Measurements from ENCODE around the gene NTRK3.

NTRK3 gene

GRCh38 chr15:88020806-88021205 lies 235.7 kb downstream of the NTRK3 start:
- no peak for DNase-seq

- no peak for DNase-seq
These were observed 236.9 kb downstream of the NTRK3 start for GRCh38 chr15:88019656-88020055.

DNA sequence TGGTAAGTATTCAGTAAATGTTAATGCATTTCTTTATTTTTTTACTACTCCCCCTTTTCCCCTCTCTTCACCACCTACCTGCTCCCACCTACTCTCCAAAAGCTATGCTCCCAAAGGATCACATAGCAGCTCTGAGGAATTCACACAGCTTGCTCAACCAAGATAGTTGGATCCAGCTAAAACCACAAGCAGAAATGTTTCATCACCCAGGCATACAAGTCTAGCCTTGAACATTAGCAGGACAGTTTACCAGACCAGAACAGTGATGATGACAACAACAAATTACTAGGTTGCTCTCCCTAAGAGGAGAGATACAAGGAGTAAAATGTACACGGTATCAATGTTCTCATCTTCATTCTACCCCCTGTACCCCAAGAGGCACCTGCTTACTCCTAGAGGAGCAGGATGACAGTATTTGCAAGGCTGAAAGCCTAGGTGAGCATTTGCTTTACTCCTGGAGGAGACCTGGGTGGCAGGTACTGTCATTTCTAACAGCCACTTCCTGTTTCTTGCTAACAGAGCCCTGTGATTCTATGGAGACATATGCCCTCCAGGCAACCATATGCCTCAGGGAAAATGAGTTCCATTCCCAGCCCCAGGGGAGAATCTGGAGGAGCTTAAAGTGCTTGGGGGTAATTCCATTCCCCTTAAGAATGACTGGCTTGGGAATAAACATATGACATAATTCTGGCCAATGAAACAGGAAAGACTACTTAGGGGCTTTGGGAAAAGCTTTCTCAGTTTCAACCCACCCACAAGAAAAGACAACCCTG lies 237.5 kb downstream of the NTRK3 start:
- DNase-seq, result no peak

DNA sequence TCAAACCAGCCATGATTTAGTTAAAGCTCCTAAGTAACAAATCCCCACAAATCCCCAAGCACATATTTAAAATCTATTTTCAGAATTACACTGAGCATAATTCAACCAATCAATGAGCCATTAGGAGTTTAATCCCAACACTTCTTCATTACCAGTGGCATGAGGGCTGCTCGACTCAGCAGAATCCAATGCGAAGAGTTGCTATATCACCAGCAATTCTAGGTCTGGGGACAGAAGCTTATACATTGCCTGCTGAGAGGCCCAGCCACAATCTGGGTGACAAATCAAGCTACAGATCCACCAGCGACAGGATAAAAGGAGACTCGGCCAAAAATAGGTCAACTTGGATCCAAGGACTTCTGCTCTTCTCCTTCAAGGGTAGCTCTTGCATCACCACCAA lies 238.8 kb downstream of the NTRK3 start:
- no peak for DNase-seq

DNA sequence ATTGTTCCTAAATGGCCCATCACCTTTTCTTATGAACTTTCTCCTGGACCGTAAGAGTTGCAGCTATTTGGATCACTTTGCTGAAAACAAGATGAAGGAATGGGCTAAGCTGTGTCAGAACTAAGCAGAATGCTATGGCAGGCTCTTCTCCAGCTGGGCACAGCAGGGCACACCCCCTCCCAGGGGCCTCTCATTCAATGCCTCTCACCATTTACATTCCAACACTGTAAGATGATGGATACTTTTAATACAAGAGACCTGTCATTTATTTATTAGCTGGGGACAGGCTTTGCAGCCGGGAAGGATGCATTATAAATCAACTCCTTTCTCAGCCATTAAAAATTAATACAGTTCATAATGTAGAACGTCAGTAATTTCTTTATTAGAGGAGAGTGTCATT lies 240.1 kb downstream of the NTRK3 start:
- no peak for DNase-seq

- DNase-seq, result peak in 1 of 2 experiments; percentile 20
These were observed 241.2 kb downstream of the NTRK3 start for GRCh38 chr15:88015228-88015860.

DNA sequence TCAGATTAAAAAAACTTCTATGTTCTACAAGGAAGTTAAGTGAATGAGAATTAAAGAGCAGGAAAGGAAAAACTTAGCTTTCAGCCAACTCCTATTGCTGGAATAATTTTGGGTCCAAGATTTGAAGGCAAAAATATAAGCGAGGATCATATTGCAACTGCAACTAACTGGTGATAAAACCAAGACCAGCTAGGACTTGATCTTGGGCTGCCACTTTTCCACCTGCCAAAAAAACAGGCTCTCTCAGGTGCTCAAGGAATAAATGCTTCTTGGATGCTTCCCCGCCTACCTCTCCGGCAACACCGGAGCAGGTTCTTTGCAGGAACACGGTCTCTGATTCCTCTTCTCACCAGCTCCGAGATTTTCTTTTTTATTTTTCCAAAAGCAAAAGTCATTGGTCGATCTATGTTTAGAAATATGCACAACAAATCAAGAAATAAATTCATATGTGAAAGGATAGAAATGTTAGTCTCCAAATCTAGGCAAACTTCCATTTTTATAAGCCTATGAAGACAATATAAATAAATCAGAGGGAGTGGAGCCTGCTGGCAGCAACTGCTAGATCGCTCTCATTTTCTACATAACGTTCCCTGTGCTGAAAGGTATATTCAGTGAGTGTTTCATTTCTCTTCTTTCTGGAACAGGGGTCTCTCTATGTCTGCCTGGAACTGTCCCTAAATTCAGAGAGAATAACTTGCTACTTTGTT lies 241.9 kb downstream of the NTRK3 start:
- DNase-seq, result no peak

DNA sequence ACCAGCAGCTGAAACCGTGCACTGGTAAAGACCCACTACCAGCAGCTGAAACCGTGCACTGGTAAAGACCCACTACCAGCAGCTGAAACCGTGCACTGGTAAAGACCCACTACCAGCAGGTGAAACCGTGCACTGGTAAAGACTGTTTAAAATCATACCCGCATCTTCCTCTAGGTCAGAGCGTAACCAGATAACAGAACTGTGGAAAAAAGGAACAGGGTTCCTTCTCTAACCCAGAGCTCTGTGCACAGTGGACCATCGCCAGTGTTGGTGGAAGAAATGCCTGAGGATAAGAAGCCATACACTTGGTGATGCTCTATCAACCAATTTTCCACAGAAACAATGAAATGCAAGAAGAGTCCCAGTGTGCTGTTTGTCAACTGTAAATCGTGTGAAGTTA lies 243.4 kb downstream of the NTRK3 start:
- DNase-seq, result no peak

DNA sequence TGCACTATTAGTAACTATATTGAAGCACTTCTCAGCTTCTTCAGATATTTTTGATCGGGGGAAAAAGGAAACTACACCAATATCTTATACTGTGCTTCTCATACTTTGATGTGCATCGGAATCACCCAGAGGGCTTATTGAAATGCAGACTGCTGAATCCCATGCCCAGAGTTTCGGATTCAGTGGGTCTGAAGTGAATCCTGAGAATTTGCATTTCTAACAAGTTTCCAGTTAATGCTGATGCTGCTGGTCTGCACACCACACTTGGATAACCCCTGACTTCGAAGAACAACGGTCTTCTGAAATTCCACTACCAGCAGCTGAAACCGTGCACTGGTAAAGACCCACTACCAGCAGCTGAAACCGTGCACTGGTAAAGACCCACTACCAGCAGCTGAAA lies 243.9 kb downstream of the NTRK3 start:
- DNase-seq, result no peak

- no peak for DNase-seq
These were observed 244.3 kb downstream of the NTRK3 start for GRCh38 chr15:88012233-88012632.

DNA sequence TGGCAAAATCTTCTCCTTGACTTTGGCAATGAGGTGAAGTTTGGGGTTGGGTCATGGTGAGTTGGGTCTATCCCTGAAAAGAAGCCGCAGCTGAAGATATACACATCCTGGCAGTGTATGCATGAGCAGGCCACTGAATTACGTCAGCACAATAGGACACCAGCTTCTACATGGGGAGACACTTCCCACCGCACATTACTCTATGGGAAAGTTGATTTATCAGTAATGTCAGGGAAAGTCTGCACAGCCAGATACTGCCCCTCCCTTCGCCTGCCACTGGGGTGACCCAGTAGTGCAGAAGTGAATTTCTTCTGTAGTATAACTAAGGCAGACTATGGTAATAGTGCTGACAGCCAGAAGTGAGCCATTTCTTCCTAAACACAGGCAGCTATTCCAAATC lies 245.0 kb downstream of the NTRK3 start:
- DNase-seq, result no peak

GRCh38 chr15:88006146-88006545 lies 250.4 kb downstream of the NTRK3 start:
- DNase-seq, result no peak

- DNase-seq, result no peak
These were observed 252.1 kb downstream of the NTRK3 start for GRCh38 chr15:88004399-88004798.

DNA sequence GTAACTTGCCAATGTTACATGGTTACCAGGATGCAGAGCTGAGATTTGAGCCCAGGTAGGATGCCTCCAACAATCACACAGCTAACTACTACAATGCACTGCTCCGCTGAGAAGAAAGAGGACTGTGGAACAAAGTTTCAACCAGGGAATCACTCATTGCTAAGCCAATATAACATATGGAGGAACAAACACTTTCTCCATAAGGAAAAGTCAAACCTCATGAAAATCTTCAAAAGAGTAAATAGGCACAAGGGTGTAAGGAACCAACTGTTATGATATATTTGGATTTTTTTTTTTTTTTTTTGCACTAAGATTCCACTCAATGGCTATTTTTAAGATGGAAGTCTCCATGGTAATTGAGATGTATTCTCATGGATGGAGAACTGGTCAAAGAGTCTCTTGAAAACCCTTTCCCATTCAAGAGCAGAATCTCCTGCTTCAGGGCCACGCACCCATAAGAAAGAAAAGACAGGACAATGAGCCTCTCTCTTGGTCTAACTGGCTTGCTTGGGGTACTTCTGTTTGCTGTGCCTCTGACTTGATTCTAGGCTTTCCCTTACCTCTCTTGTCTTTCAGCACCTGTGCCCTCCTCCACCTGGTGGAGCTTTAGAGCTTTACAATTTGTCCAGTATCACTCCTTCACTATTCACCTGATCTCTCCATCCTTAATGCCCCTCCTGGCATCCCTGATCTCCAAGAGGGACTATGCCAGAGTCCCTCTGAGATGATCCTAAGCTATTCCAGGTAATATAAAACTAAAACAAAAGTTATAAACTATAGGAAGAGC lies 252.8 kb downstream of the NTRK3 start:
- no peak for DNase-seq

DNA sequence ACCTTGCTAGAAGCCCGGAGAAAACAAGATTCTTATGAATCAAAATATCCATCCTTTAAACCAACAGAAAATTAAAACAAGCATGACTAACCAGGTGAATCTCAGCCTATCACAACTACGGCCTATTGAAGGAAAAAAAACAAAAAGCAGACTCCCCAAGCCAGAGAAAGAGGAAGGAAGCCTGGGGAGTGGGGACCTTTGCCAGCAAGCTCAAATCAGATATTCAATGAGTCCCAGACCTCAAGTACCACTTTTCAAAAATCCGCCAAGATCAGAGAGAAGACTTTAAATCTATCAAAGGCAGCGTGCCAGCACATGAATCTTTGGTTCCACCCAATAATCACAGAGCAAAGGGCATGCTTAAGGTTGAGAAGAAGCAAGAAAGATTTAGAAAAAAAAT lies 253.8 kb downstream of the NTRK3 start:
- no peak for DNase-seq

DNA sequence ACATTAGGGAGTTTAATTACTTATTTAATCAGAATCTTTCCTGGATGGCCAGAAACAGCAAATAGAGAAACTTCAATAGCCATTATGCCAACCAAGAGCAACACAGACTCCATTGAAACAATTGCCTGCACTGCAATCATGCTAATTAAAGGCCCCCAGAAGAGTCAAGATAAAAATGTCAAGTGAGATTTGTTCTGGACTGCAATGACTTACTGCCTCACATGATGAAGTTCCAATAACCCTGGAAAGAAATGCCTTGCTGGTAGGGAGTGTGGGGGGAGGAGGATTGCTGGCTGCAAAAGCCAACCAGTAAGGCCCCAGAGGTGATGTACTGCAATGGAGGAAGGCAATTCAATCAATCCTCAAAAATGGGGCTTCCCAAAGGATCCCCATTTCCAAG lies 257.9 kb downstream of the NTRK3 start:
- no peak for DNase-seq

- DNase-seq, result no peak
These were observed 269.8 kb downstream of the NTRK3 start for GRCh38 chr15:87986776-87987175.

DNA sequence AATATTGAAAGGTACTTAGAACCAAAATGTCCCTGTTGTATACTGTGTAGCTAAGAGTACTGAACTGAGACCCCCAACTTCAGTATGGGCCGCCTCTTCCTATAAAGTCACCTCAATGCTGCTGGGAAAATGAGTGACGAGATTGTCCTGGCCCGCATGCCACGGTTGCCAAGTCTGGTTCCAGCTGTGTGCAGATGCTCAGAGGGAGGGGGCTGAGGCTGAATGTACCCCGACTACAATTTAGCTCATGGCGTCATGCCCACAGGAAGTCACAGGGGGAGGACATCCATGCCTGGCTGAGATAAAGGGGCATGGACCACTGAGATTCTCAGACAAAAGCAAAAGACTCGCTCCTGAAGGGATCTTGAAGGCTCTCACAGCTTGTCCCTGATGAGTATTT lies 271.1 kb downstream of the NTRK3 start:
- no peak for DNase-seq

DNA sequence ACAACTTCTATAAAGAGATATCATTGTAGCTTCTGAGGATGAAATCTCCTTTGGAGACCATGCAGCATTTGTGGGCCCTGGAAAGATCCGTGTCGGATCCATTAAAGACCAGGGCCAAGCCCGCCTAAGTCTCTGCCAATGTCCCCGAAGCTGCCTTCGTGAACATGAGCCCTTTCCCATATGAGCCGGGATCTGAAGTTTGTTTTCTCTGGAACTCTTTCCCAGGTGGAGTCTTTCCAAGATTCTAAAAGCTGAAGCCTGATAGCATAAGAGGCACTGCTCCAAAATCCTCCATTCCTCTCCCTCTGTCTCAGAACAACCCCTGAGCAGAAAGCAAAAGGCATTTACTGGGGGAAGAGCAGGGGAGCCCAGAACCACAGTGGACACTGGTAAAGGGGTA lies 274.6 kb downstream of the NTRK3 start:
- DNase-seq, result no peak

DNA sequence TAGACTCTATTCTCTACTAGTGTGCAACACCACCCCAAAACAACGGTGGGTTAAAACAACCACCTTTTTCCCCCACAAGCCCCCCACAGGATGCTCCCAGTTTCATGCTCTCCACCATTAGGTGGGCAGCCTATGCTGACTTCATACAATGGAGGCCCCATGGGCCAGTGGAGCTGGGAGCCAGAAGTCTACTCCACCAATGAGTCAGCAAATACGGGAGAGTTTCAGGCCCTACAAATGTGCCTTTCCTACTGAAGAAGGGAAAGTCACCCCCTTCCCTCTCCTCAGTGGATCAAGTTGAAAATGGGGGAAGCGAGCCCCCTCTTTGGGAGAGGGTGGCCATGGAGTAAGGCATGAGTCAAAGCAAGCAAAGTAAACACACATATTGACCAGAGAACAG lies 278.6 kb downstream of the NTRK3 start:
- DNase-seq, result no peak

- DNase-seq, result no peak
These were observed 280.0 kb downstream of the NTRK3 start for GRCh38 chr15:87976552-87976951.

DNA sequence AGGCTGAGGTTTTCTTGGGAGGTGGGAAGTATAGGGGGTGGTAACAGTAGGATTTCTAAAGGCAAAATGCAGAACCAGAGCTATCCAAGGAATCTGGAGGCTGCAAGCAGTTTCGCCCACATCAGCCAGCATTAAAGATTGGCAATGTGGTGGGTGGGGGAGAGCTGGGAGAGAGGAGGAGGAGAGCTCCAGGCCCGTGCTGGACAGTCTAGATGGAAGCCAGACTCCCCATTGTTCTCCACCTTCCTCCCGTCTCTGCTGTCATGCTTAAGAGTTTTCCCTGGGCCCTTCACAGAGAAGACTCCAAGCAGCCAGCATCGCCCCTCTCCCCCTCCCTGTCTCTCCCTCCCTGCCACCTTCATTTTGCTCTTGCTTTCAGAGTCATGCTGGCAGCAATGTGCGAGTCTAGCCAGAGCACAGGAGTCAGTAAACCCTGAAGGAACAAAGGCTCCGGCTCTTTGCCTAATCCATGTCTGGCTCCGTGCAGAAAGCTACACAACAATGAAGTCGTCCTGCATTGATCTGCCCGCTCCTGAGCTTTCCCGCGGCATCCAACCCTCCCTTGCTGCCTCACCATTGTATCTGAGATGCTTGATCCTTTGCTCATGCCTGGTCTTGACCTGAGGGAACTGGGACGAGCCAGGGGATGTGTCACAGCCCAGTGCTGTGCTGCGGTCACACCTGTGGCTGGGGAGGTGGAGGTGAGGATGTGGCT lies 282.9 kb downstream of the NTRK3 start:
- DNase-seq, result no peak

DNA sequence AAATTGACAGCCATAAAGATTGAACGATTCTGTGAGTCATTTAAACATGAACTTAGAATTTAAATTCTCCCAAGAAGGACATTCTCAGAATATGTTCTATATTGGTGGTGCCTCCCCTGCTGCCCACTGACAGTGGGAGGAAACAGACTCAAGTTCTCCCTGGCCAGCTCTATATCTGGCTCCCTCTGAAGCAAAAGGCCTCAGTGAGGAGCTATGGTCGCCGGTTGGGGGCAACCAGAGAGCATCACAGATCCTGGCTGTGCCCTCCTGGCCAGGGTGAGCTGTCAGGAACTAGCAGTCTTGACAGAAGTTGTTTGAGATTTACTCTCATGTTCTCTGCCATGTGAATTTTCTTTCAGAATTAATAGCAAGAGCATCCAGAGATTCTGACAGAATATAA lies 285.5 kb downstream of the NTRK3 start:
- no peak for DNase-seq
